Measurements from ENCODE around the gene TMEM183A.
"Not testable (repeated sequence)": the region's sequence is repeated elsewhere in the genome, so short reads cannot be mapped to it uniquely, and the experiment has no call there.

TMEM183A gene

GRCh38 chr1:202987922-202988583 lies 19.1 kb upstream of the TMEM183A start:
- no peak for DNase-seq

GRCh38 chr1:202989879-202990278 lies 17.3 kb upstream of the TMEM183A start:
- DNase-seq, result no peak

GRCh38 chr1:202991112-202991511 lies 16.1 kb upstream of the TMEM183A start:
- DNase-seq, result no peak

- DNase-seq, result no peak
Measured at GRCh38 chr1:202994756-202995155, 12.4 kb upstream of the TMEM183A start.

- DNase-seq, result peak; percentile 68
Measured at GRCh38 chr1:202998836-202999750, 8.1 kb upstream of the TMEM183A start.

- DNase-seq, result no peak
Measured at GRCh38 chr1:203000217-203000944, 6.8 kb upstream of the TMEM183A start.

DNA sequence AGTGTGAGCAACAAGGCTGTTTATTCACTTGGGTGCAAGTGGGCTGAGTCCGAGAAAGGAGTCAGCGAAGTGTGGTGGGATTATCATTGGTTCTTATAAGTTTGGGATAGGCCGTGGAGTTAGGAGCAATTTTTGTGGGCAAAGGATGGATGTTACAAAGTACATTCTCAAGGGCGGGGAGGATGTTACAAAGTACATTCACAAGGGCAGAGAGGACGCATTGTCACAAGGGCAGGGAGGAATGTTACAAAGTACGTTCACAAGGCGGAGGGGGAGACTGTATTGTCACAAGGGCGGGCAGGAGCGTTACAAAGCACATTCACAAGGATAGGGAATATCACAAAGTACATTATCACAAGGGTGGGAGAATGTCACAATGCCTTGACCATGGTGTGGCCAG lies 5.2 kb upstream of the TMEM183A start:
- no peak for DNase-seq

DNA sequence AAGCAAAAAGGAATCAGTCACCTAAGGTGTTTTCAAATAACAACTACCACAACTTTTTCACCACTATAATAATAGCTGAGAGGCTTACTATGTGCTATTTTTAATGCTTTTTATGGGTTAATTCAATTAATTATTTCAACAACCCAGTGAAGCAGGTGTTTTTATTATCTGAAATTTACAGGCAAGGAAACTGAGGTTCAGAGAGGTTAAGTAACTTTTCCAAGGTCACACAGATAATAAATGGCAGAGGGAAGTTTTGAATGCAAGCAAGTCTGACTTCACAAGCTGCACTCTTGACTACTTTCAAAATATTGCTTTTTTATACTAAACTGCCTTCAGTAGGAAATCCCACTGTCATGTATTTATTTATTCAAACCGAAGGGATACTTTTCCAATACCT lies 4.2 kb upstream of the TMEM183A start:
- DNase-seq, result no peak

DNA sequence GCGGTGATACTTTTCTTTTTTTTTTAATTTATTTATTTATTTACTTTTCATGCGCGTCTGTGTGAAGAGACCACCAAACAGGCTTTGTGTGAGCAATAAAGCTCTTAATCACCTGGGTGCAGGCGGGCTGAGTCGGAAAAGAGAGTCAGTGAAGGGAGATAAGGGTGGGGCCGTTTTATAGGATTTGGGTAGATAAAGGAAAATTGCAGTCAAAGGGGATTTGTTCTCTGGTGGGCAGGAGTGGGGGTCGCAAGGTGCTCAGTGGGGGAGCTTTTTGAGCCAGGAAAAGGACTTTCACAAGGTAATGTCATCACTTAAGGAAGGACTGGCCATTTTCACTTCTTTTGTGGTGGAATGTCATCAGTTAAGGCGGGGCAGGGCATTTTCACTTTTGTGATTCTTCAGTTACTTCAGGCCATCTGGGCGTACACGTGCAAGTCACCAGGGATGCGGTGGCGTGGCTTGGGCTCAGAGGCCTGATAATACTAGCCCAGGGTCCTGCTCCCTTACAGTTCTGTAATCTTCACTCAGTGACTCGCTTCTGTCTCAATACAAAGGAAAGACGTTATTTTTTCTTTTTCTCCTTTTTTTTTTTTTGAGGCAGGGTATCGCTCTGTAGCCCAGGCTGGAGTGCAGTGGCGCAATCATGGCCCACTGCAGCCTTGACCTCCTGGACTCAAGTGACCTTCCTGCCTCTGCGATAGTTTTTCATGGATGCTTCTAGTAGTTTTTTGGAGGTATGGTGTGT lies 1.6 kb upstream of the TMEM183A start:
- DNase-seq, result not testable (repeated sequence)

GRCh38 chr1:203009185-203009584 lies 2.0 kb downstream of the TMEM183A start:
- no peak for DNase-seq

DNA sequence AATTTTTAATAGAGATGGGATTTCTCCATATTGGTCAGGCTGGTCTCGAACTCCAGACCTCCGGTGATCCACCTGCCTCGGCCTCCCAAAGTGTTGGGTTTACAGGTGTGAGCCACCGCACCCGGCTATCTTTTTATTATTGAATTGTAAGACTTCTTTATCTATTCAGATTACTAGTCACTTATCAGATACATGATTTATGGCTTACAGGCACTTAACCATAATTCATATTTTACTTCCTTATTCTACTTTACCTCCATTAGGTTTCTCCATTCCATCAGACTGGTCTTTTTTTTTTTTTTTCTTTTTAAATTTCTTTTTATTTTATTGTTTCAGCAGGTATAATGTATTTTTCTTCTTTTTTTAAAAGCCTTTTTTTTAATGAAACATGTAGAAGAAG lies 4.4 kb downstream of the TMEM183A start:
- DNase-seq, result no peak

DNA sequence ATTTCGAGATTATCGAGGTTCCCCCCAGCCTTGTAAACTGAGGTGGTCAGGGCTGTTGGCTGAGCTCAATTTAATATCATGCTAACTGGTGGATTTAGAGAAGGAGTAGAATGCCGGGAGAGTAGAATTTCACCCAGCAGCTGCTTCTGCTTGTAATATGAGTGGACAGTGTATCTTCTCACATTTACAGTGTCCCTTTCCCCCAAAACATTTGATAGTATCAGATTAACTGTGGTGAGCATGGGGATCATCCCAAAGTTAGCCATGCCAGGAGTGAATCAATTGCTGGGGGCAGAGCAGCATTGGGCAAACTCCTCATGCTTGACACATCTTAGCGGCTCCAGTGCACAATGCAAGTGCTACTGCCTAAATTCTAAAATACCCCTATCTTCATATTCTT lies 9.9 kb downstream of the TMEM183A start:
- DNase-seq, result no peak

GRCh38 chr1:203017692-203018091 lies 10.5 kb downstream of the TMEM183A start:
- no peak for DNase-seq

GRCh38 chr1:203022855-203023254 lies 15.7 kb downstream of the TMEM183A start:
- not testable (repeated sequence) for DNase-seq

- DNase-seq, result no peak
Measured at GRCh38 chr1:203025686-203026030, 18.5 kb downstream of the TMEM183A start.

DNA sequence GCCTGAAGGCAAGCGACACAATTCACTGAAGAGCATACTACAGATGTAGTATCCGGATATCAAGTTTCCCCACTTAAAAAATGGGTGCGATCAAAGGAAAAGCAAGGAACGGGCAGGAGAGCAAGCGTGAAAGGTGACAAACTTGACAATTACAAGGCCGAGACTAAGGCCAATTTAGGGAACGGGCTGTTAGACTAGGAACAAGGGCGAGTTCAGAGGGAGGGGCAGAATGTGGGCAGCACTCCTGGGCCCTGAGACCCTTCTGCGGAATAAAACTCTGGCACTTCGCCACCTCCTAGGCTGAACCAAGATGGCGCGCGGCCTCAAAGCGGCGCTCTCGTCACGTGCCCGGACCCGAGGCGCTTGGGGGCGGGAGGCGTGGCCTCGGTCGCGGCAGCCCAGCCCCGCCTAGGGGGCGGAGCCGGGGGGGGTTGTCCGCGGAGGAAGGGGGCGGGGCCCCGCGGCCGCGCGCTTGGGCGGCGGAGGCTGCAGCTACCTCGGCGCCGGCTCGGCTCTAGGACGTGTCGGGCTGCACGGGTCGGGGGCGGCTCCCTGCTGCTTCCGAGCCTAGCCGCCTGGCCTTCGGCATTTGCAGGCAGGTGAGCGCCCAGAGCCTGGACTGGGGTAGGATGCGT lies 19.0 kb downstream of the TMEM183A start, which contains the start of gene PPFIA4:
TSS of gene PPFIA4 (plus strand) at position 461 of the 635 bp plus-strand sequence. CDS start 12,518 bp downstream, outside the sequence.
- peak; percentile 87 for DNase-seq

DNA sequence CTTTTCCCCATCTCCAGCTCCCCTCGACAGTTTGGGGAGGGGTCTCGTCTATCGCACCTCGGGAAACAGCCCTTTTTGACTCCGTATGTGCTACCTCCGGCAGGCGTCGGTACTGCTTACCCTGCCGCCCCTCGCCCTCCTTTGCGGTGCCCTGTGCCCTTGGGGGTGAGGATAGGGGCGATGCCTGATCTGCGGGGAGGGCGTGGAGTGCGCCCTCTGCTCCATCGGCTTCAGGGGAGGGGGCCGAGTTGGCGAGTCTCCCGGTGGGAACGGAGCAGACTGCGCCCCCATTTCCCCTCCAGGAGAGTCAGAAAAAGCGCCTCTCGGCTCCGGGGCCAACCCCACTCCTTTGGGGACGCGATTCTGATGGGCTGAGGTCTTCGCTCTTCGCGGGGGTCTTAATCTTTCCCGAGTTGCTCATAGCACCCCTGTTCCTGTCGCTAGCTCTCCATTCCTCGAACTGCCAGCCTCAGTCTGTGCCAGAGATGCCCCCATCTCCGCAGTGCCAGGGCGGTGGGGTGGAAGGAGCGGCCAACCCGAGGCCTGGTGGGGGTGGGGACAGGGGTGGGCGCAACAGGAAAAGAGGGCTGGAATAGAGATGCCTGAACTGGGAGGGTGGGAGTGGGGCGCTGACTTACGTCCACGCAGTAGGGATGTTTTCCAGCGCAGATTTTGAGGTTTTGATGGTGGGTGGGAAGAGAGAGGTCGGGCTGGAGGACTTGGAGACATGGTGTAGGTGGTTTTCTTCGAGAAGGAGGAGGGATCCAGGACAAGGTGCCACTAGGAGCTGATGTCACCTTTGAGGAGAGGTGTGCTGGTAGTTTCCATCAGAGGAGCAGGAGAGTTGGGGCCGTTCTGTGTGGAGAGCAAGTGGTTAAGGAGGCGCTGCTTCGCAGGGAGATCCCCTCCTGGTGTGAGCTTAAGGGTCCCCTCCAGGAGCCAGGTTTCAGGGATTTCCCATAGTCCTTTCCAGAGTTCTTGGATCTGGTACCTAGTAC lies 19.8 kb downstream of the TMEM183A start:
- no peak for DNase-seq

- no peak for DNase-seq
Measured at GRCh38 chr1:203028067-203028783, 21.1 kb downstream of the TMEM183A start.

DNA sequence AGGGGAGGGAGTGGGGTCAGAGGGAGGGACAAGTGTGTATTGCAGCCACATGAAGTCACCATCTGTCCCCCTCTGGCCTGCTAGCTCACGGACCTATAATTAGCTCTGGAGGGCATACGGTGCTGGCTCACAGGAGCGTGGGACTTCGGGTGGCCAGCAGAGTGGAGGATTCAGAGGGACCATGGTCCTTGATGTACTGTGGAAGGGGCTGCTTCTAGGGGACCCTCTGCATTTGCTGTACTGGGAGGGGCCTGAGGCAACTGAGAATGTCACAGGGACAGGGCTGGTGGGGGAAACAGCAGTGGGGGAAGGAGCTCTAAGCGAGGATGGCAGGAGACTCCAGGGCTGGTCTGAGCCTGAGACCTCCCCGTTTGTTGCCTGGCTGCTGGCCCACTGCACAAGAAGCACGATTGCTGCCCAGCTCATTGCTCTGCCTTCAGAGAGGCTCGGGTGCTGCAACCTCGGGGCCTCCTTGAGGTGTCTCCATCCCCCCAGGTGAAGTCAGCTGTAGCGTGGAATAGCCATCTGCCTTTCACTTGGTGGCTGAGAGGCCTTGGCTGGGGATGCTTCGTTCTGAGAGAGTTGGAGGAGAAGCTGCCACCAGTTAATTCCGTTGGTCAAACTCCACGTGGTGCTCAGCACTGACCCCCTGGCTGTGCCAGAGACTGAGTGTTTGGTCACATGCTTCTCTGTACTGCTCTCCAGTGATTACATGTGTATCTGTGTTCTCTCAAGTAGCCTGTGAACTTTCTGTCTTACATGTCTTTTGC lies 21.8 kb downstream of the TMEM183A start:
- DNase-seq, result no peak
